Mesodermal cell (in vitro differentiated cells): ENCODE results near the gene RTN4R.

ENCODE experiments used
- H3K27ac ChIP-seq: 2 replicates; pipeline ENCODE4 v1.7.0; 2013; ENCODE audit warnings: mild to moderate bottlenecking, low read depth, low read length, moderate library complexity; ENCODE audit not compliant: severe bottlenecking
- H3K36me3 ChIP-seq: 2 replicates; pipeline ENCODE4 v1.7.1; 2013; ENCODE audit warnings: mild to moderate bottlenecking, low read length, moderate library complexity; ENCODE audit not compliant: control insufficient read depth, insufficient read depth
- H3K4me1 ChIP-seq: one replicate; pipeline ENCODE4 v1.7.1; 2013; ENCODE audit warnings: mild to moderate bottlenecking, low read length; ENCODE audit not compliant: insufficient read depth, control insufficient read depth, poor library complexity, severe bottlenecking
- H3K4me3 ChIP-seq: 2 replicates; pipeline ENCODE4 v1.7.0; 2013; ENCODE audit warnings: low read length, control low read depth, mild to moderate bottlenecking; ENCODE audit not compliant: insufficient read depth, poor library complexity, severe bottlenecking; ENCODE audit errors: extremely low read depth
- H3K9me3 ChIP-seq: 2 replicates; pipeline ENCODE4 v1.7.1; 2013; ENCODE audit warnings: mild to moderate bottlenecking, low read length, moderate library complexity; ENCODE audit not compliant: control insufficient read depth
- WGBS, 2 experiments: methylation state at CpG; one replicate each; pipeline ENCODE4 v1.1.5; 2013; ENCODE audit warnings: missing lambda C conversion rate in 2 of 2; ENCODE audit not compliant: insufficient coverage in 2 of 2; 5-methylcytosine and 5-hydroxymethylcytosine counted together

The RTN4R gene

DNA sequence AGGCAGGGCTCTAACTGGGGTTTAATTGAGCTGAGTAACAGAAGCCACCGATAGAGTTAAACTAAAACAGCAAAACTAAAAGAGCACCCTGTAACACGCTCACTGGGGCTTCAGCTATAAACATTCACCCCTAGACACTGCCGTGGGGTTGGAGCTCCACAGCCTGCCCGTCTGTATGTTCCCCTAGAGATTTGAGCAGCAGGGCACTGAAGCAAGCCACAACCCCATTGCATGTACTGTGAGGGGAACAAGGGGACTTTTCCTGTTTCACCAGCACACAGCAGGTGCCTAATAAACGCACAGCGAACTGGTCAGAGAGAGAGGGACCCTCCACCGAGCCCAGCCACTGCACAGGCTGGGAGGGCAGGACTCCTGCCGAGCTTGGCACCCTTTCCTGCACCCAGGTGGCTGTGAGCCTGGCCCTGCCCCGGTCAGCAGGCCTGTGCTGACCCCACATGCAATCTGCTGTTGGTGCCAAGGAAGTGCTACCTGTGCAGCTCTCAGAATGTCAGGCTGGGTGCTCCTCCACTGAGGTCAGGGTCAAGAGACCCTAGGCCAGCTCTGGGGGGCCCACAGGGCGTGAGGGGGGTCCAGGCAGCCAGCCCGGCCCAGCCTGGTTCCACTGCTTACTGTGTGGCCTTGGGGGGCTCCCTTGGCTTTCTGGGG lies 31.9 kb downstream of the RTN4R start:
- no peaks in the 10 kb centered on the region for H3K9me3 ChIP-seq
- H3K36me3 ChIP-seq, result peaks cover 2% of the 10 kb centered on the region
- no peak overlapping the region for H3K4me3 ChIP-seq
- WGBS, 2 experiments, result 92% methylated on average over 8 to 9 of the region's 11 CpGs
- H3K4me1 ChIP-seq, result peaks cover 17% of the 10 kb centered on the region
- no peak overlapping the region for H3K27ac ChIP-seq

DNA sequence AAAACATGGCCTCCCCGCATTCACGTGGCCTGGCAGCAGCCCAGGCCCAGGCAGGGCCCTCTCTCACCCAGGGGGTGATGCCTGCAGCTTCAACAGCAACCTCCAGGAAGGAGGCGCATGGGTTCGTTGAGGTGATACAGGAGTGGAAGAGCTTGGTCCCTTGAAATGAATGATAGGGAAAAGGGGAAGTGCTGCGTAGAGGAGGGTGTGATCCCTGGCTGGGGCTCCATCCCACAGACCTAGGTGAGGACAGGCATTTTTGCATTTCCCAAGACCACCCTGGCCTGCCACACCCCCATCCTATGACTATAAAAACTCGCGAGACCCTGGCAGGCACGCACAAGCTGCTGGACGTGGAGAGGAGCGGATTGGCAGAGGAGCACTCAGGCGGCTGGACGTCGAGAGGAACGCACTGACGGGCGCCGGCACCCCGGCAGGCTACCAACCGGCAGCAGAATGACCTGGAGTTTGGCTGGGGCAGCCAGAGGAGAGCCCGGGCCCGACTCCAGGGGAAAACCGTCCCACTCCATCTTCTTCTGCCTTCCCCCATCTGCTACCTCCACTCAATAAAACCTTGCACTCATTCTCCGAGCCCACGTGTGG lies 32.6 kb downstream of the RTN4R start:
- 90 to 94% methylated on average over 15 to 21 of the region's 24 CpGs for WGBS, 2 experiments
- H3K9me3 ChIP-seq, result no peaks in the 10 kb centered on the region
- no peaks in the 10 kb centered on the region for H3K36me3 ChIP-seq
- H3K27ac ChIP-seq, result no peak overlapping the region
- H3K4me3 ChIP-seq, result no peak overlapping the region
- H3K4me1 ChIP-seq, result peaks cover 12% of the 10 kb centered on the region

DNA sequence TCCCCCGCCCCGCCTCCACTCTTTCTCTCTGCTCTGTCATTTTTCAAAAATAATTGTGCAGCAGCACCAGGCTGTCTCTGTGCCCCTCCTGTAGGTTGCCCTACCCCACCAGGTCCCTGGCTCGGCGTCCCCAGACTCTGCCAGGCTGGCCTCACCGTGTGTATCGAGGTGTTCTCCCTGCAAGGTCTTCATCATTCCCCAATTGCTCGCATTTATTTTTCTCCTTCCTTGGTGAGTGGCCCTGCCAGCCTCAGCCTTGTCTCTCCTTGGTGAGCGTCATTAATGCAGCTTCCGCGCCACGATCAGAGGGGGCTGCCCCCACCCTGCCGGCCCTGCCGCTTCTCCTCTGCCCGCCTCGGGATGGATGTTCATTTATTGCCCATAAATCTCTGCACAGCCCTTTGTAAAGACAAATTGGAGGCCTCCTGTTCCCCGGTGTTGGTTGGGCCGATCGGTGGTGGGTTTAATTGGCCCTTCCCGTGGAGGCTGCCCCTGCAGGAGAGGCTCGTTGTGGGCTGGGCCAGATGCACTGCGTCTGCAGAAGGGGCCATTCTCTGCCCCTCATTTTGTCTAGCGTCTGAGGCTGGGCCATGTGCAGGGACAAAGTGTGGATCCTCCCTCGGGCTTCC lies 33.2 kb downstream of the RTN4R start:
- H3K27ac ChIP-seq, result no peak overlapping the region

DNA sequence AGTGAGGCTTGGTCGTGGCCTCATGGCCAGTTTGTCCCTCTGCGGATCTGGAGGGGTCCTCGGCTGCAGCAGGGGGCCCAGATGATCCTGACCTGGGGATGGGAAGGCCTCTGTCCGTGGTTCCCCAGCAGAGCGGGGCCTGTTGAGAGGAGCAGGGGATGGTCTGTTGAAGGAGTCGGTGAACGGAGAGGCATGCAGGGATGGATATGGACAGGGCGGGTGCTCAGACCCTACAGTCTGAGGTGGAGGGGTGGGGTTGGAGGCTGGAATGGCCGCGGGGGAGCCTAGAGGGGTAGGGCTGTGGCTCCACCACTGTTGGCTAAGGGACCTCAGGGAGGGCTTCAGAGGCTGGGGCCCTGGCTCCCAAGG lies 33.8 kb downstream of the RTN4R start:
- no peaks in the 10 kb centered on the region for H3K36me3 ChIP-seq
- peaks cover 6% of the 10 kb centered on the region for H3K4me1 ChIP-seq
- WGBS, 2 experiments, result 92 to 96% methylated on average over 4 to 10 of the region's 10 CpGs
- no peaks in the 10 kb centered on the region for H3K9me3 ChIP-seq
- no peak overlapping the region for H3K4me3 ChIP-seq
- no peak overlapping the region for H3K27ac ChIP-seq

More for the DNA sequence above, 33.2 kb downstream of the RTN4R start:
- 81 to 91% methylated on average over 23 of the region's 23 CpGs for WGBS, 2 experiments
- Histone ChIP-seq H3K36me3 (no peaks in the 10 kb centered on the region), H3K4me3 (no peak overlapping the region), H3K4me1 (peaks cover 6% of the 10 kb centered on the region), H3K9me3 (no peaks in the 10 kb centered on the region)

DNA sequence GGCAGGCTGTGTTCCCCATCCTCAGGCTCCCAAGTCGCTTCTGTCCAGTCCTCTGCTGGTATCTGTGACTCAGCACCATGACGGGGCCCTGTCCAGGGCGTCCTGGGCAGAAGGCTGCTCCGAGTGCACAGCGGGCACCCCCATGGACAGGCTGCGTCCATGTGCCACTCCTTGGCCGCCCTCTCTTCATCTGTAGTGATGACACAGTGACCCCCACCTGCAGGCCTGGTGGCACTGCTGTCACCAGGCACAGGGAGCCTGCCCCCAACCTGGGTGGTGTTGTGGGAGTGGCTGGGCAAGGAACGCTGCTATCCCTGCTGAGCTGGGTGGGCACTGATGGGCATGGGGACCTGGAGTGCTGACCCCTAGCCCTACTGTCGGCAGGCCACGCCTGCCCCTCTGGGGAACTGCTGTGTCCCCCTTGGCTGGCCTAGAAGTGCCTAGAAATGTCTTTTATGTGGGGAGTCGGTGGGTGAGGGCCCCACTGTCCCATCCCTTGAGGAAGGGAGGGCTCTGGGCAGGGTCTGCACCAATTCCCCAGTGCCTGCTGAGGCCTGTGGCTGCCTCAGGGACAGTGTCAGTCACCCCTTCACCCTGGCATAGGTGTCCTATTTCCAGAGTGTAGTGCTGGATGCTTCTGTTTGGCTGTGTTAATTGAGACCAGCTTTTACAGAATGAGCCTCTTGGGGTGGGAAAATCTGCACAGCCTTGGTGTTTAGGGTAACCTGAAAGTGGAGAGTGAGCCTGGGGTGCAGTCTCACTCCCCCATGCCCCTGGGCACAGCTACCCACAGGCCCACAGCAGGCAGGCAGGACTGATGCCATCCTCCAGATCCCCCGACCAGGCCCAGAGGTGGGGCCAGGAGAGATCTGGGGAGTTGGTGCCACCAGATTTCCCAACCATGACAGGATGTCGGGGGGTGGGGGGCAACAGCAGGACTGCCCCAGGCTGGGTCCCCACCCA lies 34.5 kb downstream of the RTN4R start:
- whole genome bisulfite sequencing, 2 experiments, result 89 to 90% methylated on average over 13 of the region's 13 CpGs
- no peak overlapping the region for H3K4me3 ChIP-seq
- H3K9me3 ChIP-seq, result no peaks in the 10 kb centered on the region
- no peaks in the 10 kb centered on the region for H3K4me1 ChIP-seq
- H3K27ac ChIP-seq, result no peak overlapping the region
- no peaks in the 10 kb centered on the region for H3K36me3 ChIP-seq

DNA sequence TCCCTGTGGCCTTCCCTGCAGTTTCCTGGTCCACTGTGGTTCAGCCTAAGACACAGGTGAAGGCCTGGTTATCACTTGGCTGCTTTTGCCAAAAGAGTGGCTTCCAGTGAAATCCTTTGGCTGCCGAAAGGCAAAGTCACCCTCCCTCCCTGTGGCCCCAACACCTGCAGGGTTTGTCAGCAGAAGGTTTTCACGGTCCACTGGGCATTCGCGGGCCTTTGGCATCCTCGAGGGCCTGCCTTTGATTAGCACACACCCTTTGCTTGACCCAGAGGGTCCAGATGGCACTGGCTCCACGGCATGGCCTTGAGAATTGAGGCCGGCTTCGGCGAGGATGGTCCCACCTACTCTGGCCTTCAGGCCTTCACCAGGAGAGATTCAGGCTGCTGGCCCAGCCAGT lies 35.3 kb downstream of the RTN4R start:
- H3K4me1 ChIP-seq, result no peaks in the 10 kb centered on the region
- H3K9me3 ChIP-seq, result no peaks in the 10 kb centered on the region
- 92 to 97% methylated on average over 9 of the region's 9 CpGs for WGBS, 2 experiments
- no peaks in the 10 kb centered on the region for H3K36me3 ChIP-seq
- no peak overlapping the region for H3K27ac ChIP-seq
- H3K4me3 ChIP-seq, result no peak overlapping the region

DNA sequence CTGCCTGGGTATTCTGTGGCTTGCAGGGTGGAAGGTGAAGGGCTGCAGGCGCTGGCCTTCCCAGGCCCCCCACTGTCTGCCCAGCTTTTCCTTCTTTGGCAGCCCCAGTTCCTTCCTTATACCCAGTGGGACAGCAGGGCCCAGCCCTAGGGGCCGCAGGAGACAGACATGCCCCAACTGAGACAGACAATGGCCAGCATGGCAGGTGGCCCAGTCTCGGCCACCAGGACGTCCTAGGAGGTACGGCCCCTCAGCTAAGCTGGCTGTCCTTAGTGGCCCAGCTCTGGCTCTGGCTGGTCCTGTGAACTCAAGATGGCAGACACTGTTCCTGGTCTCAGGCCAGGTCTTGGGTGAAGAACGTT lies 35.9 kb downstream of the RTN4R start:
- 79 to 81% methylated on average over 5 to 6 of the region's 6 CpGs for WGBS, 2 experiments

DNA sequence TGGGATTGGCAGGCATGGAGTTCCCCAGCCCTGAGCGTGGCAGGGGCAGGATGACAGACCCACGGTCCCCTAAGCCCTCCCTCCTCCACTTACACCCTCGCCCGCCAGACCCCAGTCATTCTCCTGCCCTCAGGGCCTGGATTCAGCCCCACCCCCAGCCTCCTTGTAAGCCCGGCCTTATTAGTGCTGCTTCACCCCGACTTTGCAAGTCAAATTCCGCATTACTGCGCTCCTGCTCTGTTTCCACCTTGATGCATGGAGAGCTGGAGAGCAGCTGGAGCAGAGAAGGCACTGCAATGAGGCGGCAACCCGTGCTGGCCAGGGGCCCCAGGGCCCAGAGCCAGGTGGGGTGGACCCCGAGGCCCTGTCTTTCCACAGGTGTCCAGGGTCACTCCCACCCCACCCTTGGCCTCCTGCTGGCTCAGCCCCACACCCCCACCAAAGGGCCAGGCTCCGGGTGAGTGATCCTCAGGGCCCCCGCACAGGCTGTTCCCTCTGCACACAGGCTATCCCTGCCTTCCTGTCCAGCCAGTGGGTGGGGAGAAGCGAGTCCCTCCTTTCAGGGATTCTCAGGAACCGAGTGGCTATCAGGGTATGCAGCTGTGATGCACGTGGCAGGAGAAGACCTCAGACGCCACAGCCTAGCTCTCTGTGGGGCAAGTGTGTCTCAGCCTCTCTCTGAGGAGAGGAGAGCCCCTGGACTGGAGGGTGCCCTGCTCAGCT lies 36.4 kb downstream of the RTN4R start:
- Histone ChIP-seq H3K4me3 (no peak overlapping the region), H3K27ac (no peak overlapping the region), H3K9me3 (no peaks in the 10 kb centered on the region), H3K4me1 (no peaks in the 10 kb centered on the region), H3K36me3 (no peaks in the 10 kb centered on the region)
- 74 to 87% methylated on average over 12 to 14 of the region's 17 CpGs for WGBS, 2 experiments

More for the DNA sequence above, 35.9 kb downstream of the RTN4R start:
- H3K4me1 ChIP-seq, result no peaks in the 10 kb centered on the region
- no peaks in the 10 kb centered on the region for H3K36me3 ChIP-seq
- H3K4me3 ChIP-seq, result no peak overlapping the region
- no peak overlapping the region for H3K27ac ChIP-seq
- no peaks in the 10 kb centered on the region for H3K9me3 ChIP-seq

DNA sequence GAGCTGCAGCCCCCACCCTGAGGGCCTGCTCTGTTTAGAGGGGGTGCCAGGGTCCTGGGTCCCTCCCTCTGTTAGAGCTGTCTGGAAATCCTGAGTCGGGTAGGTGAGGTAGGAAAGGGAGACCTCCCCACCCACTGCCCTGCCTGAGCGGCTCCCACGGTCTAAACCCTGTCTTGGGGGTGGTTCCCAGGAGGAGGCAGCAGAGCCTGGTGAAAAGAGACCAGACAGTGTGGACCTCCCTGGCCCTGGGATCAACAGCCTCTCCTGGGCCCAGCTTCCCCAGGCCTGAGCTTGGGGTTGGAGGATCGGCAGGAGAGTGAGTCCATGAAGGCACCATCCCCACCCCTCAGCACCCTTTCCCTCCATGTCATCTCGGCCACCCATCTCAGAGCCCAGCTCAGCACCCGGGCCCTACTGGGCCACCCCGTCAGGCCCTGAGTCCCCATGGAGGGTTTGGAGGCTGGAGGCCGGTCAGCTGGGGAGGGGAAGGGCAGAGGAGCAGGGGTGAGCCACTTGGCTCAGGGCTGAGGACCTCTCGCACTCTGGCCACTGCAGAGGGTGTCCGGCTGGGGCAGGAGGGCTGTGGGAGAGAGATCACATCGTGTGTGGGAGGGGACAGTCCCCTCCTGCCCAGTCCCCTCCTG lies 37.2 kb downstream of the RTN4R start:
- WGBS, 2 experiments, result 85 to 88% methylated on average over 1 to 4 of the region's 11 CpGs
- H3K9me3 ChIP-seq, result no peaks in the 10 kb centered on the region
- no peaks in the 10 kb centered on the region for H3K36me3 ChIP-seq
- no peak overlapping the region for H3K4me3 ChIP-seq
- no peak overlapping the region for H3K27ac ChIP-seq
- no peaks in the 10 kb centered on the region for H3K4me1 ChIP-seq
